SK-N-SH treated with all-trans-retinoic acid at 6 μM for 48 hours (cell line): Measurements from ENCODE around the gene RHOT2.

ENCODE experiments used
- ATAC-seq: fragments of 200-7000 bp; cut with Tn5 transposase; 3 replicates; pipeline ENCODE4 v1.9.1; 2020; ENCODE audit warnings: mild to moderate bottlenecking, moderate library complexity
- ARNTL ChIP-seq: fragments of 450-650 bp; formaldehyde crosslinking; IDR thresholded peaks from 2 replicates; pipeline ENCODE4 v1.5.0; 2020; ENCODE audit warnings: low read depth, mild to moderate bottlenecking, moderate library complexity, borderline replicate concordance
- BACH2 ChIP-seq: fragments of 250-450 bp; sonication (Bioruptor Pico); IDR thresholded peaks from 2 replicates; pipeline ENCODE4 v1.9.0; 2021; ENCODE audit warnings: mild to moderate bottlenecking, borderline replicate concordance
- CSDC2 ChIP-seq: fragments of 250-450 bp; sonication (Bioruptor Pico); IDR thresholded peaks from 2 replicates; pipeline ENCODE4 v1.5.0; 2020; ENCODE audit warnings: mild to moderate bottlenecking, moderate library complexity
- ESRRG ChIP-seq: fragments of 250-450 bp; sonication (Bioruptor Pico); IDR thresholded peaks from 2 replicates; pipeline ENCODE4 v1.6.1; 2021; ENCODE audit warnings: mild to moderate bottlenecking
- GLIS3 ChIP-seq: fragments of 250-450 bp; sonication (Bioruptor Pico); IDR thresholded peaks from 2 replicates; pipeline ENCODE4 v1.5.0; 2020; ENCODE audit warnings: mild to moderate bottlenecking, moderate library complexity
- ISL1 ChIP-seq: fragments of 250-450 bp; sonication (Bioruptor Pico); IDR thresholded peaks from 2 replicates; pipeline ENCODE4 v2.1.2; 2022; ENCODE audit warnings: mild to moderate bottlenecking, moderate library complexity
- OSR1 ChIP-seq: fragments of 250-450 bp; sonication (Bioruptor Pico); IDR thresholded peaks from 2 replicates; pipeline ENCODE4 v1.8.0; 2022; ENCODE audit warnings: moderate library complexity, mild to moderate bottlenecking, inconsistent platforms
- PPARA ChIP-seq: fragments of 250-450 bp; sonication (Bioruptor Pico); IDR thresholded peaks from 2 replicates; pipeline ENCODE4 v1.5.0; 2020; ENCODE audit warnings: mild to moderate bottlenecking, borderline replicate concordance
- RARB ChIP-seq: fragments of 250-450 bp; sonication (Bioruptor Pico); IDR thresholded peaks from 2 replicates; pipeline ENCODE4 v1.8.0; 2021; ENCODE audit warnings: mild to moderate bottlenecking, moderate library complexity
- SNAI2 ChIP-seq: fragments of 250-450 bp; sonication (Bioruptor Pico); IDR thresholded peaks from 2 replicates; pipeline ENCODE4 v1.5.0; 2020; ENCODE audit warnings: mild to moderate bottlenecking, moderate library complexity
- TCF4 ChIP-seq: fragments of 250-450 bp; sonication (Bioruptor Pico); IDR thresholded peaks from 2 replicates; pipeline ENCODE4 v1.8.0; 2021; ENCODE audit warnings: mild to moderate bottlenecking, moderate library complexity, borderline replicate concordance
- TOX ChIP-seq: fragments of 250-450 bp; sonication (Bioruptor Pico); IDR thresholded peaks from 2 replicates; pipeline ENCODE4 v1.8.0; 2021; ENCODE audit warnings: mild to moderate bottlenecking, moderate library complexity, borderline replicate concordance
- ZC3H10 ChIP-seq: fragments of 250-450 bp; sonication (Bioruptor Pico); IDR thresholded peaks from 2 replicates; pipeline ENCODE4 v1.5.1; 2021; ENCODE audit warnings: mild to moderate bottlenecking, moderate library complexity
- ZFP3 ChIP-seq: fragments of 250-450 bp; sonication (Bioruptor Pico); IDR thresholded peaks from 2 replicates; pipeline ENCODE4 v1.5.0; 2020; ENCODE audit warnings: mild to moderate bottlenecking, moderate library complexity
- ZFP30 ChIP-seq: fragments of 450-650 bp; formaldehyde crosslinking; IDR thresholded peaks from 2 replicates; pipeline ENCODE4 v1.5.0; 2022; ENCODE audit warnings: mild to moderate bottlenecking, moderate library complexity
- ZNF565 ChIP-seq: fragments of 450-650 bp; formaldehyde crosslinking; conservative IDR thresholded peaks from 2 replicates; pipeline ENCODE4 v1.5.0; 2020; ENCODE audit warnings: low read depth, mild to moderate bottlenecking, moderate library complexity
- ZNF70 ChIP-seq: fragments of 450-650 bp; formaldehyde crosslinking; IDR thresholded peaks from 2 replicates; pipeline ENCODE4 v1.5.0; 2020; ENCODE audit warnings: mild to moderate bottlenecking, moderate library complexity
- ZNF8 ChIP-seq: fragments of 450-650 bp; formaldehyde crosslinking; IDR thresholded peaks from 2 replicates; pipeline ENCODE4 v1.5.0; 2020; ENCODE audit warnings: mild to moderate bottlenecking, moderate library complexity
- TF ChIP-seq, protein P1 (sequence below): fragments of 250-450 bp; sonication (Bioruptor Pico); IDR thresholded peaks from 2 replicates; pipeline ENCODE4 v1.5.1; 2021; ENCODE audit warnings: mild to moderate bottlenecking, moderate library complexity
- TF ChIP-seq, protein P2 (sequence below): fragments of 250-450 bp; sonication (Bioruptor Pico); IDR thresholded peaks from 2 replicates; pipeline ENCODE4 v1.8.0; 2020; ENCODE audit warnings: mild to moderate bottlenecking, moderate library complexity, borderline replicate concordance
- TF ChIP-seq, protein P3 (sequence below): fragments of 250-450 bp; sonication (Bioruptor Pico); IDR thresholded peaks from 2 replicates; pipeline ENCODE4 v1.5.0; 2020; ENCODE audit warnings: mild to moderate bottlenecking, moderate library complexity
- TF ChIP-seq, protein P4 (sequence below): fragments of 250-450 bp; sonication (Bioruptor Pico); IDR thresholded peaks from 2 replicates; pipeline ENCODE4 v1.8.0; 2021; ENCODE audit warnings: low read depth, mild to moderate bottlenecking, moderate library complexity, borderline replicate concordance
- TF ChIP-seq, protein P5 (sequence below): fragments of 250-450 bp; sonication (Bioruptor Pico); IDR thresholded peaks from 2 replicates; pipeline ENCODE4 v1.5.1; 2020; ENCODE audit warnings: low read depth, mild to moderate bottlenecking, moderate library complexity

RHOT2 gene

DNA sequence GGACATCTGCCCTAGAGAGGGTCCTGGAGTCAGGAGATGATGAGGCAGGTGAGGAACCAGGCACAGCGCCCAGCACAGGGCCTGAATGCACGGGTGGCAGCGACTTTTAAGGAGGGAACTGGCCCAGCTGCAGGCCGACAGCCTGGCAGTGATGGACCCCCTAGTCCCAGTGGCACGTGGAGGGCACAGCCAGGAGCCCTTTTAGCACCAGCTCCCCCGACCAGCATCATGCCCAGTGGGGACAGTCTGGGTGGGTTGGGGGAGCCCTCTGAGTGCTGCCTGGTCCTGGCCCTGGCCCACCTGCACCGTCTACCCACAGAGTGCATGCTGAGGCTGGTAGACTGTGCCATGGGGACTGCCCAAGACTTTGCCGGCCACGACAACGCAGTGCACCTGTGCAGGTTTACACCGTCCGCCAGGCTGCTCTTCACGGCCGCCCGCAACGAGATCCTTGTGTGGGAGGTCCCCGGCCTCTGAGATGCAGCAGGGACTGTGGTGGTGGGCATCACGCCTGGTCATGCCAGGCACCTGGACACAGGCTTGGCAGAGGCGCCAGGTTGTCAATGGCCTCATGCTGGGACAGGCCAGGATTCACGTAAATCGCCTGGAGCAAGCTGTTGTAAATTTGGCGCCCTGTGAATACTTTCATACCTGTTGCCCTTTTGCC is 686 bp upstream of the RHOT2 start:
- ATAC-seq, result no peak
- TF ChIP-seq, protein P1, sequence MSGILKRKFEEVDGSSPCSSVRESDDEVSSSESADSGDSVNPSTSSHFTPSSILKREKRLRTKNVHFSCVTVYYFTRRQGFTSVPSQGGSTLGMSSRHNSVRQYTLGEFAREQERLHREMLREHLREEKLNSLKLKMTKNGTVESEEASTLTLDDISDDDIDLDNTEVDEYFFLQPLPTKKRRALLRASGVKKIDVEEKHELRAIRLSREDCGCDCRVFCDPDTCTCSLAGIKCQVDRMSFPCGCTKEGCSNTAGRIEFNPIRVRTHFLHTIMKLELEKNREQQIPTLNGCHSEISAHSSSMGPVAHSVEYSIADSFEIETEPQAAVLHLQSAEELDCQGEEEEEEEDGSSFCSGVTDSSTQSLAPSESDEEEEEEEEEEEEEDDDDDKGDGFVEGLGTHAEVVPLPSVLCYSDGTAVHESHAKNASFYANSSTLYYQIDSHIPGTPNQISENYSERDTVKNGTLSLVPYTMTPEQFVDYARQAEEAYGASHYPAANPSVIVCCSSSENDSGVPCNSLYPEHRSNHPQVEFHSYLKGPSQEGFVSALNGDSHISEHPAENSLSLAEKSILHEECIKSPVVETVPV (CRISPR knock-in tag), result no peak
- TF ChIP-seq ZC3H10 (CRISPR knock-in tag) (no peak), ZNF565 (CRISPR knock-in tag) (no peak), OSR1 (CRISPR knock-in tag) (no peak), TOX (CRISPR knock-in tag) (no peak), ESRRG (CRISPR knock-in tag) (no peak), RARB (no peak), SNAI2 (CRISPR knock-in tag) (no peak), ZNF8 (CRISPR knock-in tag) (no peak), TCF4 (CRISPR knock-in tag) (no peak), CSDC2 (CRISPR knock-in tag) (no peak), ARNTL (CRISPR knock-in tag) (no peak), PPARA (CRISPR knock-in tag) (no peak), ZNF70 (CRISPR knock-in tag) (no peak), BACH2 (no peak), GLIS3 (CRISPR knock-in tag) (no peak)
- TF ChIP-seq, protein P2, sequence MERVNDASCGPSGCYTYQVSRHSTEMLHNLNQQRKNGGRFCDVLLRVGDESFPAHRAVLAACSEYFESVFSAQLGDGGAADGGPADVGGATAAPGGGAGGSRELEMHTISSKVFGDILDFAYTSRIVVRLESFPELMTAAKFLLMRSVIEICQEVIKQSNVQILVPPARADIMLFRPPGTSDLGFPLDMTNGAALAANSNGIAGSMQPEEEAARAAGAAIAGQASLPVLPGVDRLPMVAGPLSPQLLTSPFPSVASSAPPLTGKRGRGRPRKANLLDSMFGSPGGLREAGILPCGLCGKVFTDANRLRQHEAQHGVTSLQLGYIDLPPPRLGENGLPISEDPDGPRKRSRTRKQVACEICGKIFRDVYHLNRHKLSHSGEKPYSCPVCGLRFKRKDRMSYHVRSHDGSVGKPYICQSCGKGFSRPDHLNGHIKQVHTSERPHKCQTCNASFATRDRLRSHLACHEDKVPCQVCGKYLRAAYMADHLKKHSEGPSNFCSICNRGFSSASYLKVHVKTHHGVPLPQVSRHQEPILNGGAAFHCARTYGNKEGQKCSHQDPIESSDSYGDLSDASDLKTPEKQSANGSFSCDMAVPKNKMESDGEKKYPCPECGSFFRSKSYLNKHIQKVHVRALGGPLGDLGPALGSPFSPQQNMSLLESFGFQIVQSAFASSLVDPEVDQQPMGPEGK, result no peak
- TF ChIP-seq, protein P3, sequence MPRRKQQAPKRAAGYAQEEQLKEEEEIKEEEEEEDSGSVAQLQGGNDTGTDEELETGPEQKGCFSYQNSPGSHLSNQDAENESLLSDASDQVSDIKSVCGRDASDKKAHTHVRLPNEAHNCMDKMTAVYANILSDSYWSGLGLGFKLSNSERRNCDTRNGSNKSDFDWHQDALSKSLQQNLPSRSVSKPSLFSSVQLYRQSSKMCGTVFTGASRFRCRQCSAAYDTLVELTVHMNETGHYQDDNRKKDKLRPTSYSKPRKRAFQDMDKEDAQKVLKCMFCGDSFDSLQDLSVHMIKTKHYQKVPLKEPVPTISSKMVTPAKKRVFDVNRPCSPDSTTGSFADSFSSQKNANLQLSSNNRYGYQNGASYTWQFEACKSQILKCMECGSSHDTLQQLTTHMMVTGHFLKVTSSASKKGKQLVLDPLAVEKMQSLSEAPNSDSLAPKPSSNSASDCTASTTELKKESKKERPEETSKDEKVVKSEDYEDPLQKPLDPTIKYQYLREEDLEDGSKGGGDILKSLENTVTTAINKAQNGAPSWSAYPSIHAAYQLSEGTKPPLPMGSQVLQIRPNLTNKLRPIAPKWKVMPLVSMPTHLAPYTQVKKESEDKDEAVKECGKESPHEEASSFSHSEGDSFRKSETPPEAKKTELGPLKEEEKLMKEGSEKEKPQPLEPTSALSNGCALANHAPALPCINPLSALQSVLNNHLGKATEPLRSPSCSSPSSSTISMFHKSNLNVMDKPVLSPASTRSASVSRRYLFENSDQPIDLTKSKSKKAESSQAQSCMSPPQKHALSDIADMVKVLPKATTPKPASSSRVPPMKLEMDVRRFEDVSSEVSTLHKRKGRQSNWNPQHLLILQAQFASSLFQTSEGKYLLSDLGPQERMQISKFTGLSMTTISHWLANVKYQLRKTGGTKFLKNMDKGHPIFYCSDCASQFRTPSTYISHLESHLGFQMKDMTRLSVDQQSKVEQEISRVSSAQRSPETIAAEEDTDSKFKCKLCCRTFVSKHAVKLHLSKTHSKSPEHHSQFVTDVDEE (CRISPR knock-in tag), result no peak
- TF ChIP-seq, protein P4, sequence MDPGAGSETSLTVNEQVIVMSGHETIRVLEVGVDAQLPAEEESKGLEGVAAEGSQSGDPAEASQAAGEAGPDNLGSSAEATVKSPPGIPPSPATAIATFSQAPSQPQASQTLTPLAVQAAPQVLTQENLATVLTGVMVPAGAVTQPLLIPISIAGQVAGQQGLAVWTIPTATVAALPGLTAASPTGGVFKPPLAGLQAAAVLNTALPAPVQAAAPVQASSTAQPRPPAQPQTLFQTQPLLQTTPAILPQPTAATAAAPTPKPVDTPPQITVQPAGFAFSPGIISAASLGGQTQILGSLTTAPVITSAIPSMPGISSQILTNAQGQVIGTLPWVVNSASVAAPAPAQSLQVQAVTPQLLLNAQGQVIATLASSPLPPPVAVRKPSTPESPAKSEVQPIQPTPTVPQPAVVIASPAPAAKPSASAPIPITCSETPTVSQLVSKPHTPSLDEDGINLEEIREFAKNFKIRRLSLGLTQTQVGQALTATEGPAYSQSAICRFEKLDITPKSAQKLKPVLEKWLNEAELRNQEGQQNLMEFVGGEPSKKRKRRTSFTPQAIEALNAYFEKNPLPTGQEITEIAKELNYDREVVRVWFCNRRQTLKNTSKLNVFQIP (CRISPR knock-in tag), result no peak
- TF ChIP-seq, protein P5, sequence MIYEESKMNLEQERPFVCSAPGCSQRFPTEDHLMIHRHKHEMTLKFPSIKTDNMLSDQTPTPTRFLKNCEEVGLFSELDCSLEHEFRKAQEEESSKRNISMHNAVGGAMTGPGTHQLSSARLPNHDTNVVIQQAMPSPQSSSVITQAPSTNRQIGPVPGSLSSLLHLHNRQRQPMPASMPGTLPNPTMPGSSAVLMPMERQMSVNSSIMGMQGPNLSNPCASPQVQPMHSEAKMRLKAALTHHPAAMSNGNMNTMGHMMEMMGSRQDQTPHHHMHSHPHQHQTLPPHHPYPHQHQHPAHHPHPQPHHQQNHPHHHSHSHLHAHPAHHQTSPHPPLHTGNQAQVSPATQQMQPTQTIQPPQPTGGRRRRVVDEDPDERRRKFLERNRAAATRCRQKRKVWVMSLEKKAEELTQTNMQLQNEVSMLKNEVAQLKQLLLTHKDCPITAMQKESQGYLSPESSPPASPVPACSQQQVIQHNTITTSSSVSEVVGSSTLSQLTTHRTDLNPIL (CRISPR knock-in tag), result no peak

DNA sequence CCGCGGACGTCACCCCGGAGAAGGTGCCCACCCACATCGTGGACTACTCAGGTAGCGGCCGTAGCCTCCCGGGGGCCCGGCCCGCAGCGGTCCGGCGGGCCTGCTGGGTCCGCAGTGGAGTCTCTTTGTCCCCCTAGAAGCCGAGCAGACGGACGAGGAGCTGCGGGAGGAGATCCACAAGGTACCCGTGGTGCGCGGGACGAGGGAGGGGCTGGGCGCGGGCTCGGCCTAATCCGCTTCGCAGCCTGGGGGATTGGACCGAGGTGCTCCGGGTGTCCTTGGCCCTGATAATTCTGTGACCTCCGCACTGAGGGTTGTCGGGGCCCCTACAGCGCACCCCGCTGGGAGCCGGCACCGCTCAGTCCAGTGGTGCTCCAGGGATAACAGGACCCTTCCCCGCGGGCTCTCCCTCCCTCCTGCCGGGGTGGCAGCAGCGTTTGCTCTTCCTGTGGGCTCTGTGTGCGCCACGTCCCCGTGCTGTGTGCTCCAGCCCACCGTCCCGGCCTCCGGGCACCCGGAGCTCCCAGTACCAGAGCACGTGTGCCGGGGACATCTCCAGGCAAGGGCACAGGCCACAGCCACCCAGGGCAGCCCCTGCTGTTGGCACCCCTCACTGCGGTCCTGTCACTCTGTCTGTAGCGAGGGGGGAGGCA is 713 bp downstream of the RHOT2 start:
- peak; percentile 7 for ATAC-seq

More for the DNA sequence above, 713 bp downstream of the RHOT2 start:
- no peak for TF ChIP-seq ZC3H10 (CRISPR knock-in tag)
- no peak for TF ChIP-seq RARB
- TF ChIP-seq TOX (CRISPR knock-in tag), result no peak
- no peak for TF ChIP-seq ZNF70 (CRISPR knock-in tag)
- no peak for TF ChIP-seq TCF4 (CRISPR knock-in tag)
- TF ChIP-seq ZFP30 (CRISPR knock-in tag), result no peak
- TF ChIP-seq, protein P2, result no peak
- no peak for TF ChIP-seq ISL1 (CRISPR knock-in tag)
- no peak for TF ChIP-seq ARNTL (CRISPR knock-in tag)
- TF ChIP-seq ESRRG (CRISPR knock-in tag), result no peak
- TF ChIP-seq GLIS3 (CRISPR knock-in tag), result no peak
- TF ChIP-seq ZFP3 (CRISPR knock-in tag), result no peak
- TF ChIP-seq, protein P4 (CRISPR knock-in tag), result no peak
- TF ChIP-seq SNAI2 (CRISPR knock-in tag), result no peak
- no peak for TF ChIP-seq OSR1 (CRISPR knock-in tag)
- TF ChIP-seq ZNF565 (CRISPR knock-in tag), result no peak
- TF ChIP-seq, protein P5 (CRISPR knock-in tag), result no peak
- TF ChIP-seq PPARA (CRISPR knock-in tag), result no peak
- no peak for TF ChIP-seq CSDC2 (CRISPR knock-in tag)
